NCI-H1930 (cell line): ENCODE measurements around the gene OBP2B.

Experiments used
- DNase-seq, 2 experiments: peaks; one replicate each; lab custom pipeline; 2025; lab: John Stamatoyannopoulos, UW

The OBP2B gene

DNA sequence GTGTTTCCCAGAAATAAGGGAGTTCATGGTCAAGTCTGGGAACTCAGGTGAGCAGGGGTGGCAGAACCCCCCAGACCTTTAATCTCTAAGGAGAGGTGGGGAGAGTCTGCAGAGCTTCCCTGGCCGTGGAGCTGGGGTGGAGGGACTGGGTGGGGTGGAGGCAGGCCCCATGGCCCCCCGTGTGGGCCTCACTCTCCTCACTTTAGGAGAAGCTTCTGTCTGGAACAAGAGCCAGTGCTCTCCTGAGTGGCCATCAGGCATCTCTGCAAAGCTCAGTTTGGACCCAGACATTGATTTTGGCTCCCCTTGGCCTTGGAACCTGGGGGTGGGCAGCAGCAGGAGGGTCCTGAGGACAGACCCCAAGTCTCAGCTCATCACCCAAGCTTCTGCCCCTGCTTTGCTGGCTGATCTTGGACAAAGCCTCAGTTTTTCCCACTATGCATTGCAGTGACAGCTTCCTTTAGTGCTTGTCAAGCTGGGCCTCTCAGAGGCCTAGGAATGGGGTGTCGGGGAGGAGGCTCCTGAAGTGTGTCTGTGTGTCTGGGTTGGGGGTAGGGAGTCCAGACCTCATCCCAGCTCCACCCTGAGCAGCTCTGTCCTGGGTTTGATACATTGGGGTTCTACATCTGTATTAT lies 41.8 kb downstream of the OBP2B start:
- DNase-seq: no peak

DNA sequence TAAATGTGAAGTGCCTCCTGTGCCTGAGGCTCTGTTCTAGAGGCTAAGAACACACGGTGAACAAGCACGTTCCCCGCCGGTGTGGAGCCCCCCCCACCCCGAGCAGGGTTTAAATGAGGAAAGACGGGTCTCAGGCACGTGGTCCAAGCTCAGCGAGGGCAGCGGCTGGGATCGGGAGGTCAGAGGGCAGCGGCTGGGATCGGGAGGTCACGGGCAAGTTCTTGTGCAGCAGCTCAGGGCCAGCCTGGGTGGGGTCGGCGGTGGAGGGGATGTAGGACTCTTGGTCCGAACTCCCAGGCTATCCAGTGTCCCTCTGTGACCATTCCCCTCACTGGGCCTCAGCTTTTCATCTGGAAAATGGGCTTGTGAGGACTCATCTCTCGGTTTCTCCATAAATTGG lies 42.7 kb downstream of the OBP2B start:
- DNase-seq: no peak

DNA sequence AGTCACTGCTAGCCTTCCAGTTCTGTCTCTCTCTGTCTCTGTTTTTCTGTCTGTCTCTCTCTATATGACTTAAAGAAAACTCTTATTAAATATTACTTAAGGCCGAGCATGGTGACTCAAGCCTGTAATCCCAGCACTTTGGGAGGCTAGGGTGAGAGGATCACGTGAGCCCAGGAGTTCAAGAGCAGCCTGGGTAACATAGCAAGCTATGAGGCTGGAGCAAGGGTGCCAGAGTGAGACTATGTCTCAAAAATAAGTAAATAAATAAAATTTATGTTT lies 43.7 kb downstream of the OBP2B start:
- no peak for DNase-seq

DNA sequence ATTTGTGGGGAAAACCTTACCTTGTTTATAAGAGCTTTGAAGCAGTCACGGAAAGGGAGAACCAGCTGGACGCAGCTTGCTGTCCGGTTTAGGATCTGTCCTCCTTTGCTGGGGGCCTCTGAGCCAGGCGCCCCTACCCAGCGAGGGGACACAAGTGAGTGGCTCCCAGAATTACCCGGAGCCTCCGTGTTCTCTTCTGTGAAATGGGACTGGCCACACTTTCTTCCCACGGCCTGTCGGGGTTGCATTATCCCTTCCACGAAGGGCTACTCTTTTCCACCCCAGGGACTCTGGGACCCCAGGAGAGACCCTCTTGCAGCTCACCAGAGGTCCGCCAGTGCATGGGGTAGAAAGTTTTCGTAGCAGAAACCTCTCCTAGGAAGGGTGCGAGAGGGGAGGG lies 44.9 kb downstream of the OBP2B start:
- DNase-seq: no peak

GRCh38 chr9:133163504-133164172 lies 45.4 kb downstream of the OBP2B start, which contains the start of gene GBGT1:
Gene GBGT1 (minus strand): TSS chr9:133163914. CDS start chr9:133162412, 1,502 bp downstream.
- no peak for DNase-seq

DNA sequence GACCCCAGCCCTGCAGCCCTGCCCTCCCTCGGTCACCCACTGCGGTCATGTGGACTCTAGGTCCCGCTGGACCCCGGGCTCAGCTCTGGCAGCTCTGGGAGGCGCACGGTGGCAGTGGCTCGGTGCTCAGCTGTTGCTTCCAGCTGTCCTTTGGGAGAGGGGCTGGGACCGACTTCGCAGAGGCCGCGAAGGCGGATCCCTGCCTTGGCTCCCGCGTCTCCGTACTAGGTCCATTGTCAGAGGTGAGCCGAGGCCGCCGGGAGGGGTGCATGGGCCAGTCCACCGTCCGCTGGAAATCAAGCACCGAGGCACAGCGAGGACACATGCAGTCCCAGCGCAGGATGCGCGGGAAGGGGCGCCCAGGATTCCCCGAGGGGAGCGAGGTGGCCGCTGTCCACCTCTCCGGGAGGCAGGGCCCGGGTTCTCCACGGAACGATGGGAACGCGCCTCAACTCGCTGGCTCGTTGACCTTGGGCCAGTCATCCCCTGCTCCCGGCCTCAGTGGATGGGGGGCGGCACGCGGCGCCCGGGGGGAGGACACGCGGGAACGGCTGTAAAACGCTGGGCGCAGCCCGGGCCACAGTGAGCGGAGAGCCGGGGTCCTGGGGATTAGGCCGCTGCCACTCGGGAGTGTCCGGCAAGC lies 46.1 kb downstream of the OBP2B start:
- DNase-seq: no peak

- DNase-seq: no peak
These were observed 47.5 kb downstream of the OBP2B start for GRCh38 chr9:133161547-133161950.

DNA sequence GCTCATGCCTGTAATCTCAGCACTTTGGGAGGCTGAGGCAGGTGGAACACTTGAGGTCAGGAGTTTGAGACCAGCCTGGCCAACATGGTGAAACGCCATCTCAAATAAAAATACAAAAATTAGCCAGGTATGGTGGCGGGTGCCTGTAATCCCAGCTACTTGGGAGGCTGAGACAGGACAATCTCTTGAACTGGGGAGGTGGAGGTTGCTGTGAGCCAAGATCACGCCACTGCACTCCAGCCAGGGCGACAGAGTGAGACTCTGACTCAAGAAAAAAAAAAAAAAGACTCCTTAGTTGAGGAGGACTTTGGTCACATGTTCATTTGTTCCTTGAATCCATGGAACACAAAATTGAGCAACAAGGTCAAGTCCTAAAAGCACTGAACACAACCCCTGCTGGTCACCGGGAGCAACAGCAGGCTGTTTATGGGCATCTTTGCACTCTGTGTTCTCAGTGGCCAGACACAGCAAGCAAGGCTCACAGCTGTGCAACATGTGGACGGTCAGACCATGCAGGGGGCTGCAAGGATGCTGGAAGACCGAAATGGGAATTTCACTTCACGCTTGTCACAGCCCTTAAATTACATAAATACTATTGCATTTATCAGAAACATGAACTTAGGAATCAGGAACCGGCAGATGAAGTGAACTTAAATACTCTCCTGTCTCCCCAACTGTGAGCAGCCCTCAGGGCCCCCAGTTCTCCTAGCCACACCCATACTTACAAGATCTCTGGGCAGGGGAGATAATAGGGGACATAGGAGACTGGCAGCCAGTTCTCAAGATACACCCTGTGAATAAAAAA lies 48.1 kb downstream of the OBP2B start:
- DNase-seq: peak in 1 of 2 experiments; percentile 10

DNA sequence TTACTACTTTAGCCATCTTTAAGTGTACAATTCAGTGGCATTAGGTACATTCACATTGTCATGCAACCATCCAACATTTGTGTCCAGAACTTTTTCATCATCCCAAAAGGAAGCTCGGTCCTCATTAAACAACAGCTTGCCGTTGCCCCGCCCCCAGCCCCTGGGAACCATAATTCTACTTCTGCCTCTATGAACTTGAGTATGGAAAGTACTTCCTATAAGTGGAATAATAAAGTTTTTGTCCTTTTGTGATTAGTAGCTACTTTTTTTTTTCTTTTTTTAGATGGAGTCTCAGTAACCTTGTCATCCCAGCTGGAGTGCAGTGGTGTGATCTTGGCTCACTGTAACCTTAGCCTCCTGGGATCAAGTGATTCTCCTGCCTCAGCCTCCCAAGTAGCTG lies 50.4 kb downstream of the OBP2B start:
- no peak for DNase-seq
